Measurements from ENCODE around the gene CDH23.

Gene CDH23

DNA sequence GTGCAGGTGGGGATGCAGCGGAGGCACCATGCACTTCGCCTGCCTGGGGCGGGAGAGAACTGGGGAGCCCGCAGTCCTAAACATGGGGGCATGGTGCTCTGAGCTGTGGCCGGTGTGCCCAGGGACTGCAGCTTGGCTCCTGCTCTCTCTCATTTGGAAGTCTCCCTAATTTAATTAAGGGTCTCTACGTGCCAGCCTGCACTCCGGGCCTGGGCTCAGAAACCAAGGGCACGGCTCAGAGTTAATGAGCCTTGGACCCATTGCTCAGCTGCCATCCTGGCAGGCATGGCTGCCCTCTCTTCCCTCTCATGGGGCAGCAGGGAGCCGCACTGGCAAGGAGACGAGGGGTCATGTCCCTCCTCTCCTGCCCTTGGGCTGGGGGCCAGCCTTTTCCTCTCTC, 115.6 kb downstream of the CDH23 start:
- no peak for DNase-seq
- H3K27me3 ChIP-seq (replicated peaks; ENCODE audit: insufficient read depth, low read length): peaks cover 56% of the 10 kb centered on the region
- no peaks in the 10 kb centered on the region for H3K9me3 ChIP-seq (replicated peaks; ENCODE audit: insufficient read depth, low read length)
- no peaks in the 10 kb centered on the region for H4K20me1 ChIP-seq (ENCODE audit: insufficient read depth, low read length)
- no peak overlapping the region for H2AFZ ChIP-seq (ENCODE audit: low read length)
- TF ChIP-seq EZH2 (optimal IDR thresholded peaks at IDR 0.05; ENCODE audit: low read depth, low read length): no peak
- TF ChIP-seq, protein P1, sequence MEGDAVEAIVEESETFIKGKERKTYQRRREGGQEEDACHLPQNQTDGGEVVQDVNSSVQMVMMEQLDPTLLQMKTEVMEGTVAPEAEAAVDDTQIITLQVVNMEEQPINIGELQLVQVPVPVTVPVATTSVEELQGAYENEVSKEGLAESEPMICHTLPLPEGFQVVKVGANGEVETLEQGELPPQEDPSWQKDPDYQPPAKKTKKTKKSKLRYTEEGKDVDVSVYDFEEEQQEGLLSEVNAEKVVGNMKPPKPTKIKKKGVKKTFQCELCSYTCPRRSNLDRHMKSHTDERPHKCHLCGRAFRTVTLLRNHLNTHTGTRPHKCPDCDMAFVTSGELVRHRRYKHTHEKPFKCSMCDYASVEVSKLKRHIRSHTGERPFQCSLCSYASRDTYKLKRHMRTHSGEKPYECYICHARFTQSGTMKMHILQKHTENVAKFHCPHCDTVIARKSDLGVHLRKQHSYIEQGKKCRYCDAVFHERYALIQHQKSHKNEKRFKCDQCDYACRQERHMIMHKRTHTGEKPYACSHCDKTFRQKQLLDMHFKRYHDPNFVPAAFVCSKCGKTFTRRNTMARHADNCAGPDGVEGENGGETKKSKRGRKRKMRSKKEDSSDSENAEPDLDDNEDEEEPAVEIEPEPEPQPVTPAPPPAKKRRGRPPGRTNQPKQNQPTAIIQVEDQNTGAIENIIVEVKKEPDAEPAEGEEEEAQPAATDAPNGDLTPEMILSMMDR (IDR thresholded peaks at IDR 0.05; ENCODE audit: low read length): no peak
- no peak for TF ChIP-seq EZH2phosphoT487 (IDR thresholded peaks at IDR 0.05; ENCODE audit: low read length)
- no peaks in the 10 kb centered on the region for H3K4me1 ChIP-seq (ENCODE audit: low read length)
- no peak overlapping the region for H3K9ac ChIP-seq (ENCODE audit: low read length)
- no peaks in the 10 kb centered on the region for H3F3A ChIP-seq (ENCODE audit: insufficient read depth, low read length)
- H3K27ac ChIP-seq (ENCODE audit: low read length): no peak overlapping the region
- H3K79me2 ChIP-seq (ENCODE audit: low read length): no peaks in the 10 kb centered on the region
- H3K9me2 ChIP-seq (replicated peaks; ENCODE audit: insufficient read depth, low read length): no peaks in the 10 kb centered on the region
- no peaks in the 10 kb centered on the region for H3K36me3 ChIP-seq (replicated peaks; ENCODE audit: insufficient read depth, low read length)
- no peak overlapping the region for H3K4me3 ChIP-seq (ENCODE audit: low read length)
- no peak overlapping the region for H3K4me2 ChIP-seq (ENCODE audit: low read depth, low read length)

DNA sequence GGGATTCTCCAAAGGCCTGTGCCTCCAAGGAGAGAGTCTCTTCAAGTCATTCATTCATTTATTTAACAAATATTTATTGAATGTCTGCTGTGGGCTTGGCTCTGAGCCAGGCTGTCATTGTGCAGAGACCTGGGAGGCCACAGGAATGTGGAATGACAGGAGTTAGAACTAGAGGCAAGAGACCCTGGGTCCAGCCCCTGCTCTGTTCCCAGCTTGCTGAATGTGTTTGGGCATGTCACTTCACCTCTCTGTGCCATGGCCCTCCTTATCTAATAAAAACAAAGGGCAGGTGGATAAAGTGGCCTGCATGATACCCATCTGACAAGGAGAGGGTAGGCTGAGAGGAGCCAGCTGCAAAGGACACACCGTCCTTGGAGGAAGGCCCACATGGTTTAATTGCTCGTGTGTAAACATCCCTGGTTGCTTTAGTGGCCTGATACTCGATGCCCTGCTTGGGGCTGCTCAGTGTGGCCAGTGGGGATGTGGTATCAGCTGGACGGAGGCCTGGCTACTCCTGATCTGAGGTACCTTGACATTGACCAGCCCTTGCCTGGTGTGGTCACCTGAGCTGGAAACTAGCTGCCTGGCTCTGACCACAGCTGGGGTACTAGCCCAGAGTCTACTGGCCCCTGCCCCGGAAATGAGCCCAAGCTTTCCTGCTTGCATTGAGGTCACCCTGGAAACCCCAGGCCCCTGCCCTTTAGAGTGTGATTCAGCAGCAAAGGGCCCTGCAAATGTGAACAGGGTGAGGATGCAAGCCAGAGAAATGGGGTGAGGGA, 116.2 kb downstream of the CDH23 start:
- H3K4me2 ChIP-seq (ENCODE audit: low read depth, low read length): no peak overlapping the region
- H3K27ac ChIP-seq (ENCODE audit: low read length): no peak overlapping the region
- TF ChIP-seq, protein P1 (IDR thresholded peaks at IDR 0.05; ENCODE audit: low read length): no peak
- no peak for TF ChIP-seq EZH2 (optimal IDR thresholded peaks at IDR 0.05; ENCODE audit: low read depth, low read length)
- no peak for TF ChIP-seq EZH2phosphoT487 (IDR thresholded peaks at IDR 0.05; ENCODE audit: low read length)
- no peaks in the 10 kb centered on the region for H4K20me1 ChIP-seq (ENCODE audit: insufficient read depth, low read length)
- H2AFZ ChIP-seq (ENCODE audit: low read length): no peak overlapping the region
- no peaks in the 10 kb centered on the region for H3K79me2 ChIP-seq (ENCODE audit: low read length)
- H3K27me3 ChIP-seq (replicated peaks; ENCODE audit: insufficient read depth, low read length): peaks cover 50% of the 10 kb centered on the region
- H3K9me2 ChIP-seq (replicated peaks; ENCODE audit: insufficient read depth, low read length): no peaks in the 10 kb centered on the region
- H3K36me3 ChIP-seq (replicated peaks; ENCODE audit: insufficient read depth, low read length): no peaks in the 10 kb centered on the region
- H3K9ac ChIP-seq (ENCODE audit: low read length): no peak overlapping the region
- no peaks in the 10 kb centered on the region for H3K9me3 ChIP-seq (replicated peaks; ENCODE audit: insufficient read depth, low read length)
- DNase-seq: no peak
- H3F3A ChIP-seq (ENCODE audit: insufficient read depth, low read length): no peaks in the 10 kb centered on the region
- H3K4me3 ChIP-seq (ENCODE audit: low read length): no peak overlapping the region
- no peaks in the 10 kb centered on the region for H3K4me1 ChIP-seq (ENCODE audit: low read length)

DNA sequence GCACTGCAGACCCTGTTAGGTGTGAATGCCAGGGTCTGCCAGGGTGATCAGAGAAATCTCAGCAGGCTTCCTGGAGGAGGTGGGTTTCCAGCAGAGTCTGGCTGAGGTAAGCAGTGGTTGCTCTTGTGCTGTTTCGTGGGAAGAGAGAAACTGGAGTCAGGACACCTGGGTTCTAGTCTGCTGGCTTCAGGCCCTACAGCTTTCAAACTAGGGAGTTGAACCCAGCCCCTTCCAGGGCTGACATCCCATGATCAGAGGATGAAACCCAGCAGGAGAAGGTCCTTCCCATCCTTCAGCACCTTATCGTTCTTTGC, 116.8 kb downstream of the CDH23 start:
- no peak overlapping the region for H3K4me2 ChIP-seq (ENCODE audit: low read depth, low read length)
- peaks cover 44% of the 10 kb centered on the region for H3K27me3 ChIP-seq (replicated peaks; ENCODE audit: insufficient read depth, low read length)

More for the DNA sequence above, 116.8 kb downstream of the CDH23 start:
- DNase-seq: no peak
- no peak overlapping the region for H3K27ac ChIP-seq (ENCODE audit: low read length)
- H3K4me3 ChIP-seq (ENCODE audit: low read length): no peak overlapping the region
- H3F3A ChIP-seq (ENCODE audit: insufficient read depth, low read length): no peaks in the 10 kb centered on the region
- no peaks in the 10 kb centered on the region for H3K4me1 ChIP-seq (ENCODE audit: low read length)
- H3K9me3 ChIP-seq (replicated peaks; ENCODE audit: insufficient read depth, low read length): no peaks in the 10 kb centered on the region
- no peaks in the 10 kb centered on the region for H3K79me2 ChIP-seq (ENCODE audit: low read length)
- H4K20me1 ChIP-seq (ENCODE audit: insufficient read depth, low read length): no peaks in the 10 kb centered on the region
- H2AFZ ChIP-seq (ENCODE audit: low read length): no peak overlapping the region
- TF ChIP-seq, protein P1 (IDR thresholded peaks at IDR 0.05; ENCODE audit: low read length): no peak
- no peak for TF ChIP-seq EZH2 (optimal IDR thresholded peaks at IDR 0.05; ENCODE audit: low read depth, low read length)
- TF ChIP-seq EZH2phosphoT487 (IDR thresholded peaks at IDR 0.05; ENCODE audit: low read length): no peak
- no peaks in the 10 kb centered on the region for H3K36me3 ChIP-seq (replicated peaks; ENCODE audit: insufficient read depth, low read length)
- H3K9me2 ChIP-seq (replicated peaks; ENCODE audit: insufficient read depth, low read length): no peaks in the 10 kb centered on the region
- no peak overlapping the region for H3K9ac ChIP-seq (ENCODE audit: low read length)

All from MM.1S (cell line).